ENCODE measurements around the gene DPP3.

DNA sequence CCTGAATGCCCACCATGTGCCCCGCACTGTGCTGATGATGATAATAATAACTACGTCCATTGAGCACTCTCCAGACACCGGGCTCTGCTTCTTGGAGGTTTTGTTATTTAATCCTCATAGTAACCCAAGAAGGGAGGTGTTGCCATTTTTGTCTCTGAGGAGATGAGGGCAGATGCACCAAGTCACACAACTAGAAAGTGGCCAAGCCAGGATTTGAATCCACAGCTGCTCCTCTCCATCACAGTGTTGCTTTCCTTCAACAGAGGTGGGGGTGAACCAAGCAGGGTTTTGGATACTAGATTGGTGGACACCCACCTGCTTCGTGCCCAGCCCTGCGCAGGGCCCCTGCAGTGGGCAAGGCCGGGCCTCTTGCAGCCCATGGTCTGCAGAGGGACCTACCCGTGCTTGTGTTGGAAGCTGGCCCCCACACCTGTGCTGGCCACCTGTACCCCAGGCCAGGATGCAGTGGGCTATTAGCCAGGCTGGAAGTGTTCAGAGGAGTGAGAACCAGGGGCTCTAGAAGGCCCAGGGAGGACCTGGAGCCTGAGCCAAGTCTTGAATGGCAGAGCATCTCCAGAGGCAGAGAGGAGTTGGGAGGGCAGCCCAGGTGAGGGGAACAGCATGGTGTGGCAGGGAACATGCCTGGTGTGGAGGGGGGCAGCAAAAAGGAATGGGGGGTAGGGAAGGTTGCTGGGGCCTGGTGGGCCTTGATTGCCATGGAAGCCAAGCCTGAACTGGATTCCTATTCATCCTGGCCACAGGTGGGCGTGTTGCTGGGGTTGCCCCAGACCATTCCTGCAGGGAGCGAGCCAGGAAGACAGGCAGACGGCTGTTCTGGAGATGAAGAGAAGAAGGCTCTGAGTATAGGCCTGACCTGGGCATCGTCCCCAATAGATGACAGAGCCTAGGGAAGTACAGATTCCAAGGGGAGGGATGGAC, 2.7 kb upstream of the DPP3 start:
- TF ChIP-seq EZH2 (IDR thresholded peaks at IDR 0.05) (no peak), POLR2AphosphoS5 (IDR thresholded peaks at IDR 0.05; ENCODE audit: borderline replicate concordance, low read depth, low read length) (no peak)

Measured in SK-N-MC (cell line).